ENCODE measurements around the gene HMGXB4. TPM values are rescaled to one million over a fixed set of nuclear protein-coding genes. Genes with fewer than 3 reads are reported as not detected.

Gene HMGXB4
- polyA plus RNA-seq, 4 donors: 7.0 to 17.0 (median 8.9) TPM

DNA sequence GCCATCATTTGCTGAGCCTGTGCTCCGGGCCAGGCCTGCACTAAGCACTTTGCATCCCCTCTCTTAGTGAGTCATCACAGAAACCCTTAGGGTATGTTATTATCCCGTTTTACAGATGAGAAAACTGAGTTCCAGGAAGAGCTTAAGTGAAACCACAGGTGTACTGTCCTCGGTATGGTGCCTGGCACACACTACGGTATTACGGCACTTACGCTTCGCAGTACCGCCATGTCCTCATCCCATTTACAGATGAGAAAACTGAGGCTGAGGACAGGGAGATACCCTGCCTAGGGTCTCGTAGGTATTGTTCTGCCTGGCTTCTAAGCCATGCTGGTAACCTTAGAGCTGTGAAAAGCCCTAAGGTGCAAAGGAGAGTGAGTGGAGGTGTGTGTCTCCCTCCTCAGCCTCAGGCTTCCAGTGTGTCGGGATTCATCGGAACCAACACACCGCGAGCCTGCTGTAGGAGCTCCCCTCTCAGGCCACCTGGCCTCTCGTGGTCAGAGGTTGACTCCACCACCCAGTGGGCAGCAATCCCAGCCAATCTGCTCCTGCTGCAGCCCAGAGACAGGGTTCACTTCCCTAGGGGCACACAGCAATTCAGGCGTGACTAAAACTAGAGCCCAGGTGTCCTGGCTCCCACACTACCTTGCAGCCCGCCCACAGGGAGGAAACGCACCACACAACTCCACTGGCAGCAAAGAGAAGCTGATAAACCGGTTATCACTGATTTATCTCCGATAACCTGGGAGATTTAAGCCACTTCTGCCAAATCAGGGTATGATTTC lies 84.0 kb downstream of the HMGXB4 start:
- no peaks in the 10 kb centered on the region for H3K4me1 ChIP-seq (ENCODE audit: control insufficient read depth in 3 of 3, insufficient read depth in 2 of 3, low read depth in 1 of 3, low read length in 2 of 3)
- no peaks in the 10 kb centered on the region for H3K9me3 ChIP-seq (ENCODE audit: control insufficient read depth in 2 of 2, insufficient read depth in 1 of 2, low read depth in 1 of 2, low read length in 1 of 2)
- no peaks in the 10 kb centered on the region for H3K27me3 ChIP-seq (ENCODE audit: control insufficient read depth in 3 of 3, insufficient read depth in 3 of 3, low read length in 3 of 3)
- no peak for FAIRE-seq
- H3K36me3 ChIP-seq (ENCODE audit: control insufficient read depth in 3 of 3, insufficient read depth in 2 of 3, low read depth in 1 of 3, low read length in 3 of 3): peaks cover 2 to 93% (median 25%) of the 10 kb centered on the region in 3 donors
- DNase-seq: no peak
- WGBS, 3 donors: 90% methylated on average over 19 of the region's 19 CpGs
- H3K27ac ChIP-seq (ENCODE audit: low read depth in 1 of 3, low read length in 2 of 3): no peak overlapping the region
- H3K4me3 ChIP-seq (ENCODE audit: low read depth in 1 of 3, low read length in 3 of 3): no peak overlapping the region

DNA sequence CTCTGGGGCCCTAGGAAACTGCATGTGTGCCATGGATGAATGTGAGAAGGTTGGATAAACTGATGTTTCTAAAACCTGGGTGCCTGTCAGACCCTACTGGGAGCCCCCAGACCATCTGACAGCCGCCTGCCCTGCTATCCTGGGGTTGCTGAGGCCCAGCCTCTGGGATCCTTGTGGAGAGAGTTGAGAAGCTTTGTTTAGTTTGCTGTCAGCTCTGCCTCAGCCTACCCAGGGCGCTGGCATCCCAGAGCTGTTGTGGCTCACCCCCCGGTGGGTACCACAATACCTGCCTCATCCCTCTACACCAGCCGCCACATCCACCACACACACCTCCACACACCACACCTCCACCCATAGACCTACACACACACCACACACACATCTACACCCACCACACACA lies 85.1 kb downstream of the HMGXB4 start:
- Histone ChIP-seq H3K4me3 (ENCODE audit: low read depth in 1 of 3, low read length in 3 of 3) (no peak overlapping the region), H3K4me1 (ENCODE audit: control insufficient read depth in 3 of 3, insufficient read depth in 2 of 3, low read depth in 1 of 3, low read length in 2 of 3) (no peaks in the 10 kb centered on the region), H3K27me3 (ENCODE audit: control insufficient read depth in 3 of 3, insufficient read depth in 3 of 3, low read length in 3 of 3) (no peaks in the 10 kb centered on the region), H3K27ac (ENCODE audit: low read depth in 1 of 3, low read length in 2 of 3) (no peak overlapping the region), H3K36me3 (ENCODE audit: control insufficient read depth in 3 of 3, insufficient read depth in 2 of 3, low read depth in 1 of 3, low read length in 3 of 3) (peaks cover 4 to 94% (median 25%) of the 10 kb centered on the region in 3 donors), H3K9me3 (ENCODE audit: control insufficient read depth in 2 of 2, insufficient read depth in 1 of 2, low read depth in 1 of 2, low read length in 1 of 2) (no peaks in the 10 kb centered on the region)
- WGBS, 3 donors: 95 to 100% (median 95%) methylated on average over 3 to 4 of the region's 4 CpGs
- DNase-seq (no peak), FAIRE-seq (no peak)

DNA sequence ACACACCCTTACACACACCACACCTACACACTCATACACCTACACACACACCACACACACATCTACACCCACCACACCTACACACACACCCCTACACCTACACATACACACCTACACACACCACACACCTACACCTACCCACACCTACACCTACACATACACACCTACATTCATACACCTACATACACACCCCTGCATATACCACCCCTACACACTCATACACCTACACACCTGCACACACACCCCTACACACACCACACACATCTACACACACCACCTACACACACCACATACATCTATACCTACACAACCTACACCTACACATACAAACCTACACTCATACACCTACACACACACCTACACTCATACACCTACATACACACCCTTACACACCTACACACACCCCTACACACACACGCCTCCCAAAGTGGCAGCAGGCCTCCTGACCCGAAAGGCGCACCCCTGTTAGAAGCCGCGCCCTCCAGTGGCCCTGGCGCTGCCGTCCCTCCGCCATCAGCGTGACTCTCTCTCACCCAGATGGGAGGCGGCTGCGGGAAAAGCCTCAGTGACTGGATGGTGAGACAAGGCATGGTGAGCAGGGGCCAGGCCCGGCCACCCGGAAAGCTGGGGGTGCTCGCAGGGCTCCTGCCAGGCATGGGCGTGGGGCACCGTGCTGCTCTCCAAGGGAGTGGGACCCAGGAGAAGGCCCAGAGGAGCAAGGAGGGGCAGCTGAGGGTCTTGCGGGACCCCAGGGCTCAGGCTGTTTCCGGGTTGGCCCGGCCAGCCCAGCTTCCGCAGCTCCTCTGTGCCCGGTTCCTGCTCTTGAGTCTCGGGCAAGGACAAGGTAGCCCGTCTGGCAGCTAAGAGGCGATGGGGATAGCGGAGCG lies 86.6 kb downstream of the HMGXB4 start:
- FAIRE-seq (no peak), DNase-seq (no peak)
- H3K27me3 ChIP-seq (ENCODE audit: control insufficient read depth in 3 of 3, insufficient read depth in 3 of 3, low read length in 3 of 3): no peaks in the 10 kb centered on the region
- no peak overlapping the region for H3K4me3 ChIP-seq (ENCODE audit: low read depth in 1 of 3, low read length in 3 of 3)
- 97 to 98% (median 98%) methylated on average over 24 to 26 of the region's 26 CpGs for WGBS, 3 donors
- H3K4me1 ChIP-seq (ENCODE audit: control insufficient read depth in 3 of 3, insufficient read depth in 2 of 3, low read depth in 1 of 3, low read length in 2 of 3): no peaks in the 10 kb centered on the region
- H3K36me3 ChIP-seq (ENCODE audit: control insufficient read depth in 3 of 3, insufficient read depth in 2 of 3, low read depth in 1 of 3, low read length in 3 of 3): peaks cover 4 to 94% (median 23%) of the 10 kb centered on the region in 3 donors
- no peaks in the 10 kb centered on the region for H3K9me3 ChIP-seq (ENCODE audit: control insufficient read depth in 2 of 2, insufficient read depth in 1 of 2, low read depth in 1 of 2, low read length in 1 of 2)
- no peak overlapping the region for H3K27ac ChIP-seq (ENCODE audit: low read depth in 1 of 3, low read length in 2 of 3)

DNA sequence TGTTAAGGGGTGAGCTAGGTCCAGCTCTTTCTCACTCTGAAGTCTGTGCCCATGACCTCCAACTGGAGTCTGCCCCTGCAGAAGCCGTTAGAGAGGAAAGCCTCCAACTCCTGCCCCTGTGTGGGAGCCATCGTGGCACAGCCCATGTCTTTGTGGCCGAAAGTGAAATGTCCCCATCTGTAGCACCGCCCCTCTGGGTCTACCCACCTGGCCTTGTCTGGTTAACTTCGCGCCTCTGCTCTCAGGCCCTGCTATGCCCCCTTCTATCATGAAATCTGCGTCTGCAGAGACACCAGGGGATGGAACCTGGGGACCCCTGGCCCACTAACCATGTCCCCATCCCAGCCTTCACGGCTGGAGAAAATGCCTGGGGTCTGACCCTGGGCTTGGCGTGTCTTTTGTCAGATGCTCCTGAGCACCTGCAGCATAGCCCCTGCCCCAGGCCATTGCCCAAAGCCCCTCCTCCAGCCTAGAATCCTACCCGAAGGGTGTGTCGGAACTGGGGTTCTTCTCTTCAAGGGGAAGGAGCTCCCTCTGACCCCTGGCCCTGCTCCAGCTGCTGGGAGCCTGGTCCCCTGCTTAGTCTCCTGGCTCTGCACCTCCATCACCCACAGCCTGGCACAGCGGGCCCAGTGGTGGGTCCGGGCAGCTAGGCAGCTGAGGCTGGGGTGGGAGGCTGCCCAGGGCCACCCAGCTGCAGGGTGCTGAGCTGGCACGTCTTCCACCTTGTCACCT lies 87.8 kb downstream of the HMGXB4 start:
- no peak overlapping the region for H3K4me3 ChIP-seq (ENCODE audit: low read depth in 1 of 3, low read length in 3 of 3)
- DNase-seq (no peak), FAIRE-seq (no peak)
- peaks cover 4 to 89% (median 20%) of the 10 kb centered on the region in 3 donors for H3K36me3 ChIP-seq (ENCODE audit: control insufficient read depth in 3 of 3, insufficient read depth in 2 of 3, low read depth in 1 of 3, low read length in 3 of 3)
- H3K9me3 ChIP-seq (ENCODE audit: control insufficient read depth in 2 of 2, insufficient read depth in 1 of 2, low read depth in 1 of 2, low read length in 1 of 2): no peaks in the 10 kb centered on the region
- no peaks in the 10 kb centered on the region for H3K27me3 ChIP-seq (ENCODE audit: control insufficient read depth in 3 of 3, insufficient read depth in 3 of 3, low read length in 3 of 3)
- 89 to 91% (median 90%) methylated on average over 14 of the region's 14 CpGs for WGBS, 3 donors
- no peak overlapping the region for H3K27ac ChIP-seq (ENCODE audit: low read depth in 1 of 3, low read length in 2 of 3)
- peaks cover 0 to 4% (median 0%) of the 10 kb centered on the region in 3 donors for H3K4me1 ChIP-seq (ENCODE audit: control insufficient read depth in 3 of 3, insufficient read depth in 2 of 3, low read depth in 1 of 3, low read length in 2 of 3)

Other genes starting within 250 kb of the HMGXB4 start
- gene ISX, start 191.3 kb upstream of the HMGXB4 start, polyA plus RNA-seq: 100 to 1,000 TPM in 1 of 4 donors, 10 to 100 TPM in 3; 22.4 to 131 (median 54.7) TPM
- 100 to 1,000 TPM in 2 of 4 donors, 10 to 100 TPM in 2; 46.6 to 112 (median 91.0) TPM for gene TOM1, start 42.4 kb downstream of the HMGXB4 start, polyA plus RNA-seq
- 100 to 1,000 TPM in 1 of 4 donors, 10 to 100 TPM in 3; 22.3 to 119 (median 79.8) TPM for gene HMOX1, start 123.6 kb downstream of the HMGXB4 start, polyA plus RNA-seq
- 10 to 100 TPM in 2 of 4 donors, 1 to 10 TPM in 2; 5.6 to 39.5 (median 19.2) TPM for gene MCM5, start 142.6 kb downstream of the HMGXB4 start, polyA plus RNA-seq

All from small intestine (tissue), 7 donors.